KMS-11 (cell line): ENCODE data around the gene ANGPTL5.

Experiments used
- H2AFZ ChIP-seq: fragments of 200-600 bp; sonication (generic); 2 replicates; pipeline ENCODE4 v1.6.1; 2016; ENCODE audit warnings: antibody characterized with exemption, mixed run types, low read depth
- H3K27ac ChIP-seq: fragments of 200-600 bp; sonication (generic); 2 replicates; pipeline ENCODE4 v1.6.1; 2016; ENCODE audit warnings: mild to moderate bottlenecking, mixed run types
- H3K27me3 ChIP-seq: fragments of 200-600 bp; sonication (generic); 2 replicates; pipeline ENCODE4 v1.6.1; 2017; ENCODE audit warnings: mild to moderate bottlenecking, low read depth, mixed run types, moderate library complexity; ENCODE audit not compliant: insufficient read depth
- H3K36me3 ChIP-seq: fragments of 200-600 bp; sonication (generic); 2 replicates; pipeline ENCODE4 v1.6.1; 2017; ENCODE audit warnings: mild to moderate bottlenecking, mixed run types; ENCODE audit not compliant: insufficient read depth
- H3K4me1 ChIP-seq: fragments of 200-600 bp; sonication (generic); 2 replicates; pipeline ENCODE4 v1.6.1; 2016; ENCODE audit warnings: mild to moderate bottlenecking, low read depth, mixed run types; ENCODE audit not compliant: poor library complexity, severe bottlenecking
- H3K4me2 ChIP-seq: fragments of 200-600 bp; sonication (generic); 2 replicates; pipeline ENCODE4 v1.7.0; 2016; ENCODE audit warnings: mild to moderate bottlenecking, mixed run types
- H3K4me3 ChIP-seq: fragments of 200-600 bp; sonication (generic); IDR thresholded peaks from 2 replicates; pipeline ENCODE4 v1.6.1; 2017; ENCODE audit warnings: low read depth, low read length, mixed read lengths; ENCODE audit not compliant: insufficient read depth
- H3K79me2 ChIP-seq: fragments of 200-600 bp; sonication (generic); 2 replicates; pipeline ENCODE4 v1.6.1; 2016; ENCODE audit warnings: low read depth, mixed run types; ENCODE audit not compliant: insufficient read depth
- H3K9ac ChIP-seq: fragments of 200-600 bp; sonication (generic); 2 replicates; pipeline ENCODE4 v1.6.1; 2016; ENCODE audit warnings: mild to moderate bottlenecking, mixed run types
- H4K20me1 ChIP-seq: fragments of 200-600 bp; sonication (generic); 2 replicates; pipeline ENCODE4 v1.6.1; 2016; ENCODE audit warnings: mild to moderate bottlenecking, mixed run types; ENCODE audit not compliant: insufficient read depth
- CTCF ChIP-seq: fragments of 200-600 bp; sonication (generic); conservative IDR thresholded peaks from 2 replicates; pipeline ENCODE4 v1.6.1; 2017; ENCODE audit warnings: low read depth, mild to moderate bottlenecking, antibody characterized with exemption, low read length, moderate library complexity, mixed read lengths

ANGPTL5 gene

DNA sequence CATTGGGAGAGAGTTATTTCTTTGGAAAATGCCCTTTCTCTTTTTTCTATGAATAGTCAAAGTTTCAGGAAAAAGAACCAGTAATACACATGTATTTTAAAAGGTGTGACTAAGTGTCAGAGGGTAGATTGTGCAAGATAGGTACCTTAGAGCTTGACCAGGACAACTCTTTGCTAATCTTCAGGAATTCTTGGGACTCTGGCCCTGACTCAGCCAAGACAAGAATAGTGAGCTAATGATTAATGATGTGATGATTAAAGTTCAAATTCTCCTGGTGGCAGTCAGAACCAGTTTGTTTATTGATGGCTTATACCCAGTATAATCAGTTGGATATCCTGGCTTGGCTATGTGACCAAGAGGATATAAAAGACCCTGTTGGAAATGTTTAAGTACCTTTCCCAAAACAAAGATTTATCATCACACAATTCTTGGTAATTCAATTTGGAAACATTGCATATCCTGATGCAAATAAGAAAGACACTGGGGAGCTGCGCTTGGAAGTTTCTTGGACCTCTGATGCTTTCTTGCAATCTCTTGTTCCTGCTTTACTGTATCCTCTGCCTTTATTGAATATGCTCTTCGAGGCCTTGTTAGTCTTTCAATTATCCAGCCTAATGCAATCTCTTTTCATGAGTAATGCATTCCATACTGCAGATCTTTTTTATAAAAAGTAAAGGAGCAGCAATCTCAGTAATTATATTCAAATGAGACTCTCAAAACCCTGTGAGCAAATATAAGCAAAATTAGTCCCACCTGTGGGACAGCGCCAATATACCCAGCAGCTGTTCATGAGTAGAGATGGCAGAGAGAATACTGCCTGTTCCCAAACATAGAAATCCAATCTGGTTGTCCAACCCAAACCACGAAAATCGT, 49.5 kb downstream of the ANGPTL5 start:
- Histone ChIP-seq H3K27ac (no peak overlapping the region), H3K27me3 (no peaks in the 10 kb centered on the region), H3K79me2 (no peaks in the 10 kb centered on the region), H4K20me1 (no peaks in the 10 kb centered on the region), H3K4me3 (no peak overlapping the region), H2AFZ (no peak overlapping the region), H3K4me2 (no peak overlapping the region), H3K9ac (no peak overlapping the region), H3K4me1 (no peaks in the 10 kb centered on the region), H3K36me3 (no peaks in the 10 kb centered on the region)
- TF ChIP-seq CTCF, result no peak

DNA sequence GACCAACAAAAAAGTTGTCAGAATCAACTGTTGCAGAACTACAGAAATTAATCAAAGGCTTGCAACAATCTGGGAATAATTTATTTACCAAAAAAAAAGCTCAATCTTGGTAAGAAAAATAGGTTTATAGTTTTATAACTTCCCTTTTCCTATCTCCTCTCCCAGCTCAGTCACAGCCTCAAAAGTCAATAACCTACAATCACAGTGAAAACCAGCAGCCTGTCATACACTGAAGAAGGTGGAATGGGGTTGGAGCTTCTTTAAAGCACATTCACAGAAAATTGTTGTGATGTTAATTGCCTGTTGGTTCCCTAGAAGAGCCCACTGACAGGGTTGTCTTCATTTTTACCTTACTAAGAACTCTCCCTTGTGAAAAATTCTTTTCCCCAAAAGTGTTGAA, 52.2 kb downstream of the ANGPTL5 start:
- Histone ChIP-seq H3K4me2 (no peak overlapping the region), H3K27me3 (no peaks in the 10 kb centered on the region), H3K4me3 (no peak overlapping the region), H3K9ac (no peak overlapping the region), H3K79me2 (no peaks in the 10 kb centered on the region), H3K27ac (no peak overlapping the region), H3K4me1 (no peaks in the 10 kb centered on the region), H4K20me1 (no peaks in the 10 kb centered on the region), H2AFZ (no peak overlapping the region), H3K36me3 (no peaks in the 10 kb centered on the region)
- TF ChIP-seq CTCF, result no peak

- Histone ChIP-seq H3K4me3 (no peak overlapping the region), H4K20me1 (no peaks in the 10 kb centered on the region), H3K9ac (no peak overlapping the region), H3K79me2 (no peaks in the 10 kb centered on the region), H3K27ac (no peak overlapping the region), H3K4me2 (no peak overlapping the region), H3K36me3 (no peaks in the 10 kb centered on the region), H2AFZ (no peak overlapping the region), H3K4me1 (no peaks in the 10 kb centered on the region), H3K27me3 (no peaks in the 10 kb centered on the region)
- no peak for TF ChIP-seq CTCF
These were observed 53.0 kb downstream of the ANGPTL5 start for GRCh38 chr11:101863361-101863760.

GRCh38 chr11:101862391-101863233, 53.7 kb downstream of the ANGPTL5 start:
- Histone ChIP-seq H3K4me3 (no peak overlapping the region), H3K4me1 (no peaks in the 10 kb centered on the region), H2AFZ (no peak overlapping the region), H3K4me2 (no peak overlapping the region), H3K9ac (no peak overlapping the region), H3K27ac (no peak overlapping the region), H4K20me1 (no peaks in the 10 kb centered on the region), H3K36me3 (no peaks in the 10 kb centered on the region), H3K79me2 (no peaks in the 10 kb centered on the region), H3K27me3 (no peaks in the 10 kb centered on the region)
- TF ChIP-seq CTCF, result peak; percentile 35; the same call in 1 of the 2 replicates
